ENCODE data around the gene CCDC141.
A peak's percentile ranks its signal among the peaks of the same experiment; 100 is the strongest.

The CCDC141 gene

DNA sequence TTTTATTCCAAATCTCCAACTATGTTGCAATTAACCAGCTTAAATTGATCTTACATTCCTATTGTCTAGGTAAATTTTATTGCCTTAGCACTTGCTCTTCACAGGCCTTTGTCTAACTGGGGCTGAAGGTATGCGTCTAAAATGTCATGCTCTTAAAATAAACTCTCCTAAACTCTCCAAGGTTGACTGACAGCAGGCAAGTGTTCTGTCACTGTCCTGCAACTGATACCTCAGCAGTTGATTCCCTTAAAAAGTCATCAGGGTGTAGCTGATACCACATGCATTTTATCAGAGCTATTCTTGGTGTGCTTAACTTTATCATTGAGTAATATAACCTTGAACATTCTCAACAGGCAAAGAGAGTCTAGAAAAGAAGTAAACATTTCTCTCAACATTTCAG, 243.4 kb downstream of the CCDC141 start:
- TF ChIP-seq, protein P1, sequence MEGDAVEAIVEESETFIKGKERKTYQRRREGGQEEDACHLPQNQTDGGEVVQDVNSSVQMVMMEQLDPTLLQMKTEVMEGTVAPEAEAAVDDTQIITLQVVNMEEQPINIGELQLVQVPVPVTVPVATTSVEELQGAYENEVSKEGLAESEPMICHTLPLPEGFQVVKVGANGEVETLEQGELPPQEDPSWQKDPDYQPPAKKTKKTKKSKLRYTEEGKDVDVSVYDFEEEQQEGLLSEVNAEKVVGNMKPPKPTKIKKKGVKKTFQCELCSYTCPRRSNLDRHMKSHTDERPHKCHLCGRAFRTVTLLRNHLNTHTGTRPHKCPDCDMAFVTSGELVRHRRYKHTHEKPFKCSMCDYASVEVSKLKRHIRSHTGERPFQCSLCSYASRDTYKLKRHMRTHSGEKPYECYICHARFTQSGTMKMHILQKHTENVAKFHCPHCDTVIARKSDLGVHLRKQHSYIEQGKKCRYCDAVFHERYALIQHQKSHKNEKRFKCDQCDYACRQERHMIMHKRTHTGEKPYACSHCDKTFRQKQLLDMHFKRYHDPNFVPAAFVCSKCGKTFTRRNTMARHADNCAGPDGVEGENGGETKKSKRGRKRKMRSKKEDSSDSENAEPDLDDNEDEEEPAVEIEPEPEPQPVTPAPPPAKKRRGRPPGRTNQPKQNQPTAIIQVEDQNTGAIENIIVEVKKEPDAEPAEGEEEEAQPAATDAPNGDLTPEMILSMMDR (IDR thresholded peaks at IDR 0.05; ENCODE audit: low read depth, low read length, missing control alignments), result no peak

DNA sequence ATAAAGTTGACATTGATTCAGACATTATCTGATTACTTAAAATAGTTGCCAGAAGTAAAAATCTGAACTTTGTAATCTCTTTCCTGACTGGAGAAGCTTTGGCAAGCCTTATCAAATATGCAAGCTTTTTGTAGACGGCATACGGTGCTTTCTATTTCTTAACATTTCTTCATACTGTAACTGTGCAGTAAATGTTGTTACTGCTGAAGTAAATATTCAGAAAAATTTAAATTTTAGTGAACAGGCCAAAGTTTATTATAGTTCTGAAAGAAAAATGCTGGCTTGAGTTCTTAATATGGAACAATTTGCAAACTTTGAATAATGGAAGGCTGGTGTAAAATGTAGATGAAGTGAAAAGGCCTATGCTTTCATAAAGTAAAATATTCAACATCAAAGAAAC, 244.5 kb downstream of the CCDC141 start:
- TF ChIP-seq, protein P1 (IDR thresholded peaks at IDR 0.05; ENCODE audit: low read depth, low read length, missing control alignments), result no peak
- DNase-seq (ENCODE audit: extremely low read depth, low read depth), result no peak
- no peak overlapping the region for H3K4me3 ChIP-seq (replicated peaks; ENCODE audit: low read depth, low read length)

More for the DNA sequence above, 243.4 kb downstream of the CCDC141 start:
- H3K4me3 ChIP-seq (replicated peaks; ENCODE audit: low read depth, low read length), result no peak overlapping the region
- DNase-seq (ENCODE audit: extremely low read depth, low read depth), result no peak

DNA sequence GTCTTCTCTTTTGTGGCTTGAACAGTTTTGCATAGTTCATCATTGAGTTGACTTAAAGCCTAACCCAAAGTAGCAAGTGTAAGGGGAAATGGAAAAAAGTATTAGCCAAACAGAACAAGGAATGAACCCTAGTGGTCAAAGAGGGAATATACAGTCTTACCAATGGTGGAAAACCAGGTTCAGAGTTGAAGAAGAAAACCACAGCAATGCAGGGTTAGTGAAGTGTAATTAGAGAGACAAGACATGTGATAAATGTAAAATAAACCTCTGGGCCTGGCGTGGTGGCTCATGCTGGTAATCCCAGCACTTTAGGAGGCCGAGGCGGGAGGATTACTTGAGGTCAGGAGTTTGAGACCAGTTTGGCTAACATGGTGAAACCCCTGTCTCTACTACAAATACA, 245.1 kb downstream of the CCDC141 start:
- DNase-seq (ENCODE audit: extremely low read depth, low read depth), result peak; percentile 17
- TF ChIP-seq, protein P1 (IDR thresholded peaks at IDR 0.05; ENCODE audit: low read depth, low read length, missing control alignments), result peak; percentile 48
- H3K4me3 ChIP-seq (replicated peaks; ENCODE audit: low read depth, low read length), result no peak overlapping the region

DNA sequence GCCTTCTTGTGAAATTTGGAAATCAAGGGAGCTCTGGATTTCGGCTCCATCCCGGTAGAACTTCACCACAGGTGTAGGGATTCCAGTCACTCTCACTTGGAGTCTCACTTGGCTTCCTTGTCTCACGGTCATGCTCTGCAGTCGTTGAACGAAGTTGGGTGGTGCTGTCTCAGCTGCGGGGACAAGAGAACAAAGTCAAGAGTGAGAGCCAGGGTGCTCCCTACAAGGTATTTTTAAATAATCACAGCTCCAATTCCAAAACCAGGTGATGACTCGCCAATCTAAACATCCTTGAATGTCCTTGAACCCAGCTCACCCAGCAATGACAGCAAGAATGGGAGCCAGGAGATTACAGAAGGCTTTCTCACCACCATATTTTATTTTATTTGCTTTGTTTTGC, 249.4 kb downstream of the CCDC141 start:
- no peak for DNase-seq (ENCODE audit: extremely low read depth, low read depth)
- TF ChIP-seq, protein P1 (IDR thresholded peaks at IDR 0.05; ENCODE audit: low read depth, low read length, missing control alignments), result no peak
- H3K4me3 ChIP-seq (replicated peaks; ENCODE audit: low read depth, low read length), result no peak overlapping the region

DNA sequence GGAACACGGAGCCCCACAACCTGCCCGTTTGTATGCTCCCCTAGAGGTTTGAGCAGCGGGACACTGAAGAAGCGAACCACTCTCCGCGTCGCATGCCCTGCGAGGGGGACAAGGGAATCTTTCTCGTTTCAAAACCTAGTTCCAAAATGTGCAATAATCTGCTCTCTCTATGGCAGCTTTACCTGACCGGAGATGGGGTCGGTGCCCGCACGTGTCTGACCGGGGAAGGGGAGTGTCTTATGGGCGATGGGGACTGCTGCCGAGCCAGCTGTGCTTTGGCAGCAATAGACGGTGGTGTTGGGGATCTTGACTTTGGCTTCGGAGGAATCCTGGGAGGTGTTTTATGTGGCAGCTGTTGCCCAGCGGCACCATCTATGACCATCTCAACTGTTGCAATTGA, 250.6 kb downstream of the CCDC141 start:
- no peak for DNase-seq (ENCODE audit: extremely low read depth, low read depth)
- no peak overlapping the region for H3K4me3 ChIP-seq (replicated peaks; ENCODE audit: low read depth, low read length)
- TF ChIP-seq, protein P1 (IDR thresholded peaks at IDR 0.05; ENCODE audit: low read depth, low read length, missing control alignments), result no peak

DNA sequence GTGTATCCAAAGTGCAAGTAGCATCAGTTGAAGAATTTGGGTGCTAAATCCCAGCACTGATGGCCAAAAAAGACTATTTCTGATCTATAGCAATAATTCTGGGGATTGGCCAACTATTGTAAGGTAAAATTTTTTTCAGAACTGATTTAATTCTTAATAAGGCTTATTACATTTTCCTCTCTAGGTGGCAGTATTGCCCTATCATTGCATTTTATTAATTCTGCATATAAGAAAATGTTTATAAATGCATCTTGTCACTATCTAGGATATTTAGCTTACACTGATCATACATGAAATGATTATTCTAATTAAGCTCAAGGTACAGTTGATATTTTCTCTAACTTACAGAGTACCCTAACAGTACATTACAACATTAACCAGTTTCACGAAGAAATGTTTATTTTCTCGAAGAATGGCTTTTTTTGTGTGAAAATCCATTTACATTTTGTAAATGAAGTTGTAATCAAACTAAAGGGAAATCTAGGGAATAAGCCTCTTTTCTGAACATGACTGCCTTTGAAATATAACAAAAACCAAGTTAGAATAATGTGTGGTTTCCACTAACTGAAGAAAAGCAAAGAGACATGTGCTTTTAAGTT, 253.8 kb downstream of the CCDC141 start:
- TF ChIP-seq, protein P1 (IDR thresholded peaks at IDR 0.05; ENCODE audit: low read depth, low read length, missing control alignments), result no peak
- H3K4me3 ChIP-seq (replicated peaks; ENCODE audit: low read depth, low read length), result no peak overlapping the region
- peak; percentile 6 for DNase-seq (ENCODE audit: extremely low read depth, low read depth)

DNA sequence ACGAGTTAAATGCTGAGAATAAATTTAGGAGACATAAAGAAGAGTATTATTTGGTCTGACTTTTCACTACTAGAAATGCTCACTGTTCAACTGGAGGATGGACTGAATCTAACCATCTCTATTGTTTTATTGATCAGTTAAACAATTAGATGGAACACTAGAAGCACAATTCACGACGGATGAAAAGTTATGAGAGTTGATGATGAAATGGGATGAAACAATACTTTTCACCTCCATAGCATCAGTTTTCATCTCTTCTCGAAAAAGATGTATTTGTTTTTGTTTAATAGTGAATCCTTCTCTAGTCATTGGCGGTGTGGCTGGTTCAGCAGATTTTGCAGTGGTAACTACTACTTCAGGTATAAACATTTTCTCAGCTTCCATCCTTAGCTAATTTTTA, 262.0 kb downstream of the CCDC141 start:
- DNase-seq (ENCODE audit: extremely low read depth, low read depth), result no peak
- TF ChIP-seq, protein P1 (IDR thresholded peaks at IDR 0.05; ENCODE audit: low read depth, low read length, missing control alignments), result no peak
- no peak overlapping the region for H3K4me3 ChIP-seq (replicated peaks; ENCODE audit: low read depth, low read length)

Measured in HFF-Myc (cell line).